OCI-LY7 (cell line): ENCODE results near the gene NIBAN1. TPM values are rescaled to one million over a fixed set of nuclear protein-coding genes. Genes with fewer than 3 reads are reported as not detected.

Source experiments
- BruUV-seq: library from RNA; stranded (reverse); fragments of 400-500 nt; replicated peaks from 2 replicates; lab custom pipeline; 2021; lab: Mats Ljungman, UMichigan
- CTCF ChIA-PET: fragments of 300-600 bp; sonication (Branson Sonifier 250); formaldehyde crosslinking; loops from one replicate; lab custom pipeline; 2022; ENCODE audit warnings: antibody characterized with exemption; ENCODE audit not compliant: unreplicated experiment; lab: Charles Lee
- POLR2A ChIA-PET: fragments of 300-600 bp; sonication (Branson Sonifier 250); formaldehyde crosslinking; loops from one replicate; lab custom pipeline; 2022; ENCODE audit warnings: antibody characterized with exemption; lab: Charles Lee
- DNase-seq: peaks from one replicate; pipeline ENCODE4 v3.0.0-alpha.2; 2015; ENCODE audit warnings: low spot score
- H2AFZ ChIP-seq: fragments of 200-600 bp; sonication (generic), shearing (Covaris generic); 2 replicates; pipeline ENCODE4 v1.6.1; 2014; ENCODE audit warnings: mild to moderate bottlenecking, antibody characterized with exemption, low read length, moderate library complexity
- H3K27ac ChIP-seq: fragments of 200-600 bp; sonication (generic); 2 replicates; pipeline ENCODE4 v1.5.1; 2014; ENCODE audit warnings: mixed run types, low read depth, mild to moderate bottlenecking, moderate library complexity, low read length, inconsistent platforms; ENCODE audit not compliant: poor library complexity, severe bottlenecking
- H3K36me3 ChIP-seq: fragments of 200-600 bp; sonication (generic); 2 replicates; pipeline ENCODE4 v1.6.1; 2014; ENCODE audit warnings: mild to moderate bottlenecking, antibody characterized with exemption, low read length, moderate library complexity, mixed read lengths; ENCODE audit not compliant: insufficient read depth
- H3K4me1 ChIP-seq: fragments of 200-600 bp; sonication (generic); 2 replicates; pipeline ENCODE4 v1.5.1; 2014; ENCODE audit warnings: mild to moderate bottlenecking, low read length; ENCODE audit not compliant: insufficient read depth, poor library complexity, severe bottlenecking
- H3K4me2 ChIP-seq: fragments of 200-600 bp; sonication (generic); 2 replicates; pipeline ENCODE4 v1.6.1; 2014; ENCODE audit warnings: mild to moderate bottlenecking, low read length
- H3K4me3 ChIP-seq: fragments of 200-600 bp; sonication (generic); 2 replicates; pipeline ENCODE4 v1.5.1; 2014; ENCODE audit warnings: mild to moderate bottlenecking, low read depth, low read length; ENCODE audit not compliant: poor library complexity, severe bottlenecking
- H3K79me2 ChIP-seq: fragments of 200-600 bp; sonication (generic); 2 replicates; pipeline ENCODE4 v1.6.1; 2016; ENCODE audit warnings: low read depth, mild to moderate bottlenecking, low read length, moderate library complexity, mixed read lengths; ENCODE audit not compliant: insufficient read depth
- H3K9me2 ChIP-seq: fragments of 200-600 bp; sonication (generic); 2 replicates; pipeline ENCODE4 v1.6.1; 2016; ENCODE audit warnings: mild to moderate bottlenecking, low read length, mixed read lengths; ENCODE audit not compliant: insufficient read depth
- H3K9me3 ChIP-seq: fragments of 200-600 bp; sonication (generic); 2 replicates; pipeline ENCODE4 v1.6.1; 2014; ENCODE audit warnings: mild to moderate bottlenecking, mixed run types, low read length, mixed read lengths
- H4K20me1 ChIP-seq: fragments of 200-600 bp; sonication (generic); 2 replicates; pipeline ENCODE4 v1.6.1; 2014; ENCODE audit warnings: mild to moderate bottlenecking, antibody characterized with exemption, low read length, moderate library complexity, mixed read lengths; ENCODE audit not compliant: insufficient read depth
- CTCF ChIP-seq: fragments of 200-600 bp; sonication (generic); conservative IDR thresholded peaks from 2 replicates; pipeline ENCODE4 v1.5.1; 2014; ENCODE audit warnings: mild to moderate bottlenecking, antibody characterized with exemption, low read length, moderate library complexity, mixed read lengths
- EZH2phosphoT487 ChIP-seq: fragments of 200-600 bp; sonication (generic); IDR thresholded peaks from 2 replicates; pipeline ENCODE4 v1.6.1; 2018; ENCODE audit warnings: low read depth, borderline replicate concordance, mild to moderate bottlenecking, mixed run types, antibody characterized with exemption, low read length, moderate library complexity, mixed read lengths
- intact Hi-C: fragments of 100-400 bp; cut with micrococcal nuclease; formaldehyde crosslinking; loops from one replicate; pipeline ENCODE4 v1.10.0; 2022; ENCODE audit not compliant: unreplicated experiment
- total RNA-seq, 2 experiments: library from RNA; depleted of rRNA in 1 of 2; stranded (reverse); fragments of >200 nt in 1 of 2; shearing (Covaris generic) in 1 of 2; gene quantifications; 2 replicates each; pipeline ENCODE4 v1.2.3, GENCODE V29; 2014 to 2022

The NIBAN1 gene
- total RNA-seq, 2 experiments from 2014 or later = not detected

GRCh38 chr1:184941735-184942134, 32.6 kb downstream of the NIBAN1 start:
- Histone ChIP-seq H3K79me2 (no peaks in the 10 kb centered on the region), H3K9me3 (no peaks in the 10 kb centered on the region), H3K27ac (no peak overlapping the region), H3K4me3 (no peak overlapping the region), H3K4me2 (no peak overlapping the region), H2AFZ (no peak overlapping the region), H4K20me1 (no peaks in the 10 kb centered on the region), H3K9me2 (no peaks in the 10 kb centered on the region), H3K4me1 (no peaks in the 10 kb centered on the region), H3K36me3 (no peaks in the 10 kb centered on the region)
- TF ChIP-seq EZH2phosphoT487 (no peak), CTCF (no peak)
- intact Hi-C loops = no loop called here
- CTCF ChIA-PET = no interaction called here
- POLR2A ChIA-PET = interaction anchor here (0.7 kb wide), 1 partner anchor 315 kb away, joined by 4 read pairs; no protein-coding TSS in a partner anchor
- BruUV-seq = no TSS peak
- DNase-seq = no peak

- H4K20me1 ChIP-seq = no peaks in the 10 kb centered on the region
- no peak for DNase-seq
- no peaks in the 10 kb centered on the region for H3K9me3 ChIP-seq
- no peak overlapping the region for H3K4me2 ChIP-seq
- ChIA-PET CTCF (no interaction called here), POLR2A (interaction anchor here (0.7 kb wide), 1 partner anchor 315 kb away, joined by 4 read pairs; no protein-coding TSS in a partner anchor)
- intact Hi-C loops = no loop called here
- no peak overlapping the region for H3K27ac ChIP-seq
- no peak overlapping the region for H2AFZ ChIP-seq
- H3K4me3 ChIP-seq = no peak overlapping the region
- TF ChIP-seq CTCF (no peak), EZH2phosphoT487 (no peak)
- no peaks in the 10 kb centered on the region for H3K9me2 ChIP-seq
- H3K36me3 ChIP-seq = no peaks in the 10 kb centered on the region
- no TSS peak for BruUV-seq
- H3K4me1 ChIP-seq = no peaks in the 10 kb centered on the region
- no peaks in the 10 kb centered on the region for H3K79me2 ChIP-seq
Measured at GRCh38 chr1:184941410-184941733, 32.9 kb downstream of the NIBAN1 start.

GRCh38 chr1:184940694-184941409, 33.5 kb downstream of the NIBAN1 start:
- Histone ChIP-seq H3K4me3 (no peak overlapping the region), H4K20me1 (no peaks in the 10 kb centered on the region), H3K4me1 (no peaks in the 10 kb centered on the region), H3K9me2 (no peaks in the 10 kb centered on the region), H3K79me2 (no peaks in the 10 kb centered on the region), H3K9me3 (no peaks in the 10 kb centered on the region), H2AFZ (no peak overlapping the region), H3K36me3 (no peaks in the 10 kb centered on the region), H3K27ac (no peak overlapping the region), H3K4me2 (no peak overlapping the region)
- intact Hi-C loops = no loop called here
- ChIA-PET POLR2A (interaction anchor here (0.7 kb wide), 1 partner anchor 315 kb away, joined by 4 read pairs; no protein-coding TSS in a partner anchor), CTCF (no interaction called here)
- TF ChIP-seq CTCF (no peak), EZH2phosphoT487 (no peak)
- DNase-seq = no peak
- BruUV-seq = no TSS peak
